HG02981 (cell line): ENCODE data around the gene MVP.
"Not testable (repeated sequence)": the region's sequence is repeated elsewhere in the genome, so short reads cannot be mapped to it uniquely, and the experiment has no call there.

Source experiments
- ATAC-seq: cut with Tn5 transposase; IDR thresholded peaks from one replicate; pipeline ENCODE4 v1.9.1; 2021; ENCODE audit warnings: mild to moderate bottlenecking, moderate library complexity; ENCODE audit not compliant: unreplicated experiment

MVP gene

DNA sequence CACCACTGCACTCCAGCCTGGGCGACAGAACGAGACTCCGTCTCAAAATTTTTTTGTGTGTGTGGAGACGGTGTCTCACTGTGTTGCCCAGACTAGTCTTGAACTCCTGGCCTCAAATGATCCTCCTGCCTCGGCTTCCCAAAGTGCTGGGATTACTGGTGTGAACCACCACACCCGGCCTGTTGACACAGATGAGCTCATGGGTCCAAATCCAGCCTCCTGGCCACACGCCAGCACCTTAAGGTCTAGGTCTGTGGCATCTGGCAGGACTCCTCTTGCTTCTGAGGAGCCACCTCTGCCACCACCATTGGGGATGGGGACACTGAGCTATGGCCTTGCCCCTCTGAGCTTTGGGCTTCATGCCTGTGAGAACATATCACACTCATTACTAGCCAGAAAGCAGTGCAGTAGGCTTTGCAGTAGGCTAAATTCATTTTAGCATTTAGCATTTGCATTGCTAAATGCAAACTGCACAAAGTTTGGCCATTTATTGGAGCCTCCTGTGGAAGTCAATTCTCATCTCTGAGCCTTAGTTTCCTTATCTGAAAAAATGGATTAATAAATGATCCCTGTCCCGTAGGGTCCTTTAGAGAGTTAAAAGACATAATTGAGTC lies 48.2 kb downstream of the MVP start:
- ATAC-seq, result no peak

DNA sequence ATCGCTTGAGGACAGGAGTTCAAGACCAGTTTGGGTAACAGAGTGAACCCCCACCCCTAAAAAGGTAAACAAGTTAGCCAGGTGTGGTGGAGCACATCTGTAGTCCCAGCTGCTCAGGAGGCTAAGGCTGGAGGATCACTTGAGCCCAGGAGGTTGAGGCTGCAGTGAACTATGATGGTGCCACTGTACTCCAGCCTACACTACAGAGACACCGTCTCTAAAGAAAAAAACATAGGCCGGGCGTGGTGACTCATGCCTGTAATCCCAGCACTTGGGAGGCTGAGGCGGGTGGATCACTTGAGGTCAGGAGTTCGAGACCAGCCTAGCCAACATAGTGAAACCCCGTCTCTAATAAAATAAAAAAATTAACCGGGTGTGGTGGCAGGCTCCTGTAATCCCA lies 48.8 kb downstream of the MVP start:
- not testable (repeated sequence) for ATAC-seq

DNA sequence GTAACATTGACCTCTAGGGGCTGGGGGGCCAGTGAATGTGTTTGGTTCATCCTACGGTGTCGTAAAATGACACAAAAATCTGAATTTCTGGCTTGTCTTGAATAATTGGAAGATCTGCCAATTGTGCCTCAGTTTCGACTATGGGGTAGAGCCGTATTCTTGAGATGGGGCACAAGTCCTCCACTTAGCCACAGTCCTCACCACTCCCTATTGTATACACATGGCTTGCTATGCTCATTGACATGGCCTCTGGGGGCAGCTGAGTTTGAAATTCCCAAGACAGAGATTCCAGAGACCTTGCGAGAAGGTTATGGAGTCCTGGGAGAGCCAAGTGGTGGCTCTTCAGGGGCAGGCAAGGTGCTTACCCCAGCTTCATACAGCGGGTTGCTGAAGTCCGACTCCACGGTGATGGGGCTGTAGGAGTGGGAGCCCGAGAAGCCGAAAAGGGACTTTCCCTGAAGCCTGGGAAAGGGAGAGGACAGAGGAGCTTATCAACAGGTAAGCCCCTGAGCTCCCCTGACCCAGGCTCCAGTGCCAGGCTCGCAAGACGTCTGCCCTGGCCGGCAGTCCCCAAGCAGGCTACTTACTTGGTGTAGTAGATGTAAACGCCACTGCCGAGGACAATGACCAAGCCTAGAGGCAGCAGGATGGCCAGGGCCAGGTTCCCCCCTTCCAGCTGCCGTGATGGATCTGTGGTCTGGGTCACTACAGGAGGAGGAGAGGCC lies 51.7 kb downstream of the MVP start:
- ATAC-seq, result no peak

DNA sequence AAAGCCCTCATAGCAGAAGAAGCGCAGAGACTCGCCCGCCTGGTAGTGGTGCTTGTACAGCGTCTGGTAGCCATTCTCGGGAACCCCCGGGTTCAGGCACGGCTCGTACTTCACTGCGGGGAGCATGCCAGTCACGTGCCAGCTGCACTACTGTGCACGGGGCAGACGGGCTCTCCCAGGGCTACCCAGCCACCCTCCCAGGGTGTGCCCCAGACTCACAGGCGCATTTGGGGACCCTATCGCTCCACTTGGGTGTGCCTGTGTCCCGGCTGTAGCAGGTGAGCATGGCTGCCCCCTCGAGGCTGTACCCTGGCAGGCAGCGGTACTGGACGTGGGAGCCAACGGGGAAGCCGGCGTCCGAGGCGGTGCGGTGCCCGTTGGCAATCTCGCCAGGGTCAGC lies 53.1 kb downstream of the MVP start:
- no peak for ATAC-seq

DNA sequence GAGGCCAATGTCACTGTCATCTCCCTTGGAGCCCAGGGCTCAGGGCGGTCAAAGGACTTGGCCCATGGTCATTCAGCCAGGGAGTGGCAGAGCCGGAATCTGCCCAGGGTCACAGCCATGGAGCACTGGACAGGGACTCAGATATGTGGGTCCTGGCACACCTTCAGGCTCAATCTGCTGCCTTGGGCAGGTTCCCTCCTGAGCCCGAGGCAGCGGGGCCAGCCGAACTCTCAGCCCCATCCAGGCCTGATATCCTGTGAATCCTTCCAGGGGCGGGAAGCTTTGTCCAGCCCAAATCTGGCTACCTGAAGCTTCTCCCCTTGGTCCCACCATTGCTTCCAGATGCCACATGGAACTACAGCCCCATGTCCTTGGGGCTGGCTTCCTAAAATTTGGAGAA lies 54.9 kb downstream of the MVP start:
- no peak for ATAC-seq

DNA sequence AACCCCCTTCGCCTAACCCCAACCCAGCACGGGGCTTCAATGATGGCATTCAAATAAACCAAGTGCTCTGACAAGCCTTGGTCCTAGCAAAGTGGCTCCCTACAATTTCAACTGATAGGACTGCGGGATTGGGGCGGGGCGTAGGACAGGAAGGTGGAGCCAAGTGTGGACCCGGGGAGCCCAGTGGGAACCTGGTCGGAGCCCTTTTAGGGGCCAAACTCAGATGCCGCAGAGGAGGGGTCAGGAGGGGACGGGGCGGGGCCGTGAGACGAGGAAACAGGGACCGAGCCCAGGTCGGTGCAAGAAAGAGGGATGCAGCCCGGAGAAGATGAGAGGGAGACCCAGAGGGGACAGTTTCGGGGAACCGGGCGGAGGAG lies 55.9 kb downstream of the MVP start:
- no peak for ATAC-seq

DNA sequence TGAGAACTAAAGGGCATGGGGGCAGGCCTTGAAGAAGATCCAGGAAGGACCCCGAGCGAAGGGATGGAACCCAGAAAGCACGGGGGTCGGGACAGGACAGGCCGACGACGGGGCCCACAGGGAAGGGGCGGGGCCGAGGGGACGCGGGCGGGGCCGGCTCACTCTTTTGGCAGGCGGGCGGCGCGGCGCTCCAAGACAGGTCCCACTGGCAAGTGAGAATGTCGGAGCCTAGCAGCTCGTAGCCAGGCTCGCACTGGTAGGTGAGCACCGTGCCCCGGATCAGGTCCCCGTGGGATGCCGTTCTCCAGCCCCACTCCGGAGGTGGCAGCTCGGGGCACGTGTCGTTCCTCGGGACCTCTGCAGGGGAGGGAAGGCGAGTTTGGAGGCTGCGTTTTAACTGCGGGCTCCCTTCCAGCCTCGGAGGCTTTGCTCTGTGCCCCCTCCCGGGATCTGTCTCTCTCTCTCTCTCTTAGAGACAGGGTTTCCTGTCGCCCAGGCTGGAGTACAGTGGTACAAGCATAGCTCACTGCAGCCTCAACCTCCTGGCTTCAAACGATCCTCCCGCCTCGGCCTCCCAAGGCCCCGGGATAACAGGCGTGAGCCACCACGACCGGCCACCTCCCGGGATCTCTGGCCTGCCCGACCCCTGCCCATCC lies 56.5 kb downstream of the MVP start:
- ATAC-seq, result no peak

DNA sequence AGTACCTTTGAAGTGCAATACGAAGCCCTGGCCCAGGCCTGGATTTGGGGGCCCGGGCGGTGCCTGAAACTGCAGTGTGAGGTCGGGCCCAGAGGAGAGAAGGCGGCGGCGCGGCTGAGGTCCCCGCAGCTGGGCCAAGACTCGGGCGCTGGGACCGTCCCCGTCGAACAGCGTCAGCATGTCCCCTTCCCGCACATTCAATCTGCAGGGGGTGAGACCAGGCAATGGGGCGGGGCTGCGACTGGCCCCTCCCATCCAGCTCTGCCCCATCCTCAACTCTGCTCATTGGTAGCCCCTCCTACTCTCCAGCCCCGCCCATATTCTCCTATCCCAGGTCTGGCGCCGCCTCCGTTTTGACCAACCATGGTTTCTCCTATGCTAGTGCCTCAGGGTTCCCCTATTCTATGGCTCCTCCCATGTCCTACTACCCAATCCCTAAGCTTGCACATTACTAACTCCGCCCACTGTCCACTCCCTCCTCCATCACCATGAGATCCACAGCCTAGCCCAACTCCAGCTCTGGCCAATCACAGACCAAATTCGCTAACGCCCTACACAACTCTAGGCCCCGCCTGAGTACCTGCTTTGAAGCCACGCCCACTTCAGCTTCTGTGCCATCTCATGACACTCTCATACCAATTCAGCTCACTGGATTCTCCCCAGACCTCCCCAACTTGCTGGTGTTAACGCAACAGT lies 57.2 kb downstream of the MVP start:
- no peak for ATAC-seq

DNA sequence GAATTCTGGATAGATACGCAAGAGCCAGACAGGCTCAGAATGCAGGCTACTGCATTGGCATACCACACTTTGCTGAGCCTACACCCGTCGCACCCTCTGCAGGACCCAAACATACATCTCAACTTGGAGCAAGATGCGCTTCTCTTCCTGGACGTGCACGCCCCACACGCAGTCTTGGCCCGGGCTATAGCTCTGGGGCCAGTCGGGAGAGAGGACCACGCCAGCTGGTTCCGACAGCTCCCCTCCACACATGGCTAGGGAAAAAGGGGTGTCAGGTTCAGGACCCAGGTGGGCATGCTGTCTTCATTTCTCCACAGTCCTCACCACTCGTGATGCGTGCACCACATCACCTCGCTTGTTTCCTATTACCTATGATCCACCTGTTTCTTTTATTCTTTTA lies 57.9 kb downstream of the MVP start:
- ATAC-seq, result no peak

DNA sequence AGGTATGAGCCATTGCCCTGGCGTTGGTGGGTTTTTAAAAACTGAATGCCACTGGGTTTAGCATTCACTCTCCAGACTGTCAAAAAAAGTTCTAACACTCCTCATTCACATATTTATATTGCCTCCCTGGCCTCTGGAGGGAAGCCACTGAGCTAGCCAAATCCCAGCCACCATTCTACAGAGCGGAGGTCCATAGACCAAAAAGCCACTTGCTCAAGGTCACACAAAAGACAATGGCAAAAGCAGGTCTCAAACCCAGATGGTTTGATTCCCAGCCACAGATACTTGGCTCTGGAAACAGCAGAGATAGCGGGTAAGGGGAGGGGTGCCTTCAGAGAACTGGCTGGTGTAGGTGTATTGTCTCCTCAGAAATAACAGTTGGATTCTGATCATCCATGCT lies 60.8 kb downstream of the MVP start:
- no peak for ATAC-seq

DNA sequence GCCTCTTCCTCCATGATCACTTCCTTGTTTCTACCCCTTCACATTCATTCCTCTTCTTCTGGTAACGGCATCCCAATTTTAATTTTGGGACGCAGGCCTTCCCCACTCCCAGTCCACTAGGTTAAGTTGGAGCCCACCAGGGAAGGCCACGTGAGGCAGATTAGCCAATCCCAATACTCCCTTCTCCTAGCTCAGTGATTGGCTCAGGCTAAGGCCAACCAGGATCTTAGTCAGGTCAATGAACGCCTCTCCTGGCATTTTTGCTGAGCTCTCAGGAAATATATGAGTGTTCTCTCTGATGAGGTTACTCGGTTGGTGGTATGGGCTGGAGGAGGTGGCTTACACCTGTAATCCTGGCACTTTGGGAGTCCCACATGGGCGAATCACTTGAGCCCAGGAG lies 63.7 kb downstream of the MVP start:
- no peak for ATAC-seq

DNA sequence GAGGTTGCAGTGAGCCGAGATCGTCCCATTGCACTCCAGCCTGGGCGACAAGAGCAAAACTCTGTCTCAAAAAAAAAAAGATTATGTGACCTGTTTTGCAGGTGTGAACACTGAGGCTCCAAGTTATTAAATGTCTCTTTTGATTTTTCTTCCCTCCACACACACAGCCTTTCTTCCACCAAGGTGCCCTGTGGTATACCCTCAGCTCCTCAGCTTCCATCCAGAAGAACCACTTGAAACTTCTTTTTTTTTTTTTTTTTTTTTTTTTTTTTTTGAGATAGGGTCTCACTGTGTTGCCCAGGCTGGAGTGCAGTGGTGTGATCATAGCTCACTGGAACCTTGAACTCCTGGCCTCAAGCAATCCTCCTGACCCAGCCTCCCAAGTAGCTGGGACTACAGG lies 69.1 kb downstream of the MVP start:
- ATAC-seq, result not testable (repeated sequence)

DNA sequence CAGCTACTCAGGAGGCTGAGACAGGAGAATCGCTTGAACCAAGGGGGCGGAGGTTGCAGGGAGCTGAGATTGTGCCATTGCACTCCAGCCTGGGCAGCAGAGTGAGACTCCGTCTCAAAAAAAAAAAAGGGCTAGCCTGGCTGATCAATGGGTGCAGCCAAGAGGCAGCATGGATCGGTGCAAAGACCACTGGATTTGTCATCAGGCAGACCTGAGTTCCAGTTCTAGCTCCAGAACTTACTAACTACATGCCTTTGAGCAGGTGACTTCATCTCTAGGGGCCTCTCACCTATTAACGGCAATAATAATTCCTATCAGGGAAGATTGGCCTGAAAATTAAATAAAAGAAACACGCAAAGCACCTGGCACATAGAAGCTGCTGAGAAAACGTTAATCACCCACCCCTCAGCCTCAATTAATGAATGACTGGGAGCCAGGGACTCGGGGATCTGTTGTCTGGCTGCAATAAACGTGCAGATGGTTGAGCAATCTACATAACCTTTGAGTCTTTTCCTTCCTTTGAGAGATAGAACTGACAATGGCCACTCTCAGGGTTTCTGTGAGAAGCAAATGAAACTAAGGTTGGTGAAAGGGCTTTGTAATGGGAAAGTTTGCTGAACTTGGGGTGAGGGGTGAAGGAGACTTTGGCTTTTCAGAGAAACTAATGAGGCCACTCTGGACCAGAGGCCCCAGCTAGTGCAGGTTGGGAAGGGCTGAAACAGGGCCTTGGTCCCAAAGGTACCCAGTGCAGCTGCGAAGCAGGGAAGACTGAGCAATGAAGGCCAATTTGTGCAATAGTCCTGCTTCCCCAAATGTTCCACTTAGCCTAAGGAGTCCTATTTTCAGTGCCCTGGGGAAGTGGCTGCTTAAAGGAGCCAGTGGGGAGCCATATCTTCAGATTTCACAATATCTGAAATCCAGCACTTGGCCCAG lies 71.5 kb downstream of the MVP start:
- ATAC-seq, result no peak

DNA sequence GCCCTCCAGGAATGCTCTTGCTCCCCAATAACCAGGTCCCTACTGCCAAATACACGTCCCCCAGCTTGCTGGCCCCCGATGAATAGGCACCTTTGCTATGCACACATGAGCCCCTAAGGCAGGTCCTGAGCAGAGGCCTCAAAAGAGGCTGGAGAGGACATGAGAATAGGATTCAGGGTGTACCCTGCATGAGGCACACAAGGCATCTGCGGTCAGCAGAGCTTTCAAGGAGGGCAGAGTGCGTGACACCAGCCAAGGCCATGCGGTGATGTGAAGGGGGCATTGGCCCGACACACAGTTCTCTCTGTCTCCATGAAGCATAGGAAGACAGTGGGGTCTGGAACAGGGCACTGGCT lies 72.2 kb downstream of the MVP start:
- no peak for ATAC-seq

DNA sequence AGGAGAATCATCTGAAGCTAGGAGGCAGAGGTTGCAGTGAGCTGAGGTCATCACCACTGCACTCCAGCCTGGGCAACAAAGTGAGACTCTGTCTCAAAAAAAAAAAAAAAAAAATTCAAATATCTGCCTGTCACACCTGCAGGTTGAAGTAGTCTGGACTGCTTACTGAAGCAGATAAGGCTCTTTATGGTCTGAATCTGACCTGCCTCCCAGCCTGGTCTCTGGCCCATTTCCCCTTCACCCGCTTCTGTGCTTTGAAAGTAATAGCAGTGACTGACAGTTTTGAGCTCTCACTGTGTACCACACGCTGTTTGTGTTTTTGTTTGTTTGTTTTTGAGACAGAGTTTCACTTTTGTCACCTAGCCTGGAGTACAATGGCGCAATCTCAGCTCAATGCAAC lies 73.3 kb downstream of the MVP start:
- no peak for ATAC-seq

DNA sequence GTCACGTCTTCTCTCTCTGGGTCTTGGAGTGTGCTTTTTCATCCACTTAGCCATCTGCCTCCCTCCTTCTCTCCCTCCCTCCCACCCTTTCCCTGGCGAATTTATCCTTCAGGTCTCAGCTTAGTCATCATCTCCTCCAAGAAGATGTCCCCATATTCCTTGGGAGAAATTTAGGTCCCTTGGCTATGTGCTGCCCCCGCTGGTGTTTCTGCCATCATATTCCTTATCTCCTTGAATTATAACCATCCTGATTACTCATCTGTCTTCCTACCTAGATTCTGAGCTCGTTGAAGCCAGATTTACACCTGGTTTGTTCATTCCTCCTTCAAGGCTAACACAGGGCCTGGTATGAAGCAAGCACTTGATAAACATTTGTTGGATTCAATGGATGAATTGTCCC lies 74.1 kb downstream of the MVP start:
- no peak for ATAC-seq

DNA sequence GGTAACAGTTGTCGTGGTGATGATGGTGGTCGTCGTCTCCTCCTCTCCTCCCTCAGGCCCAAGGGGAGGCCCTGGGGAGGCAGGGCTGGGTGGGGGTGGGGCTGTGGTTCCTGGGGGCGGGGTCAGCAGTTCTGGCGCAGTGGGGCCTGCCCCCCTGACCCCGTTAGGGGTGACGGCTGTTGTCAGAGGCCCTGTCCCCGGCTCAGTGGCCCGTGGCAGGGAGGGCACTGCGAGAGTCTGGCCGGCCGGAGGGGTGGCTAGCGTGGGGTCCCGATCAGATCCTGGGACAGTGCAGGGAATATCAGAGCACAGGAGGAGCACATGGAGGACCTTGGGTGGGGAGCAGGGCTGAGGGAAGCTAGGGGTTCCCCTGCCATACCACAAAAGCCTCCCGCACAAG lies 76.6 kb downstream of the MVP start:
- no peak for ATAC-seq

DNA sequence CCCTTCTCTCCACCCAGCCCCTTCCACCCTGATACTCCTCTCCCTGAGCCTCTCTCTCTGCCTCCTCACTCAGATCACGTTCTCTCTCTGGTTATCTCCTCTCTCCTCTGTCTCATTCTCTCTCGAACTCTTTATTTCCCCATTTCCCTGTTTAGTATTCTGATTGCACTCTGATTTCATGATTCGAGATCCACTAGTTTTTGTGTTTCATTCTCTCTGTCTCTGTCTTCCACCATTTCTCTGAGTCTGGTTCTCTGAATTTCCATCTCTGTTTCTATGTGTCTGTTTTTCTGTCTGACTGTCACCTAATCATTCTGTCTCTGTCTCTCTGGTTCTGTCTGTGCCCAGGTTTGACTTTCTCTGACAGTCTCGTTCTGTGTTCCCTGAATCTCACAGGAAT lies 77.1 kb downstream of the MVP start:
- no peak for ATAC-seq
